GDM1 (cell line): ENCODE results near the gene RAI1.
"Not testable (repeated sequence)": the region's sequence is repeated elsewhere in the genome, so short reads cannot be mapped to it uniquely, and the experiment has no call there.

Experiments
- DNase-seq: peaks from one replicate; lab custom pipeline; 2025; lab: John Stamatoyannopoulos, UW

RAI1 gene

DNA sequence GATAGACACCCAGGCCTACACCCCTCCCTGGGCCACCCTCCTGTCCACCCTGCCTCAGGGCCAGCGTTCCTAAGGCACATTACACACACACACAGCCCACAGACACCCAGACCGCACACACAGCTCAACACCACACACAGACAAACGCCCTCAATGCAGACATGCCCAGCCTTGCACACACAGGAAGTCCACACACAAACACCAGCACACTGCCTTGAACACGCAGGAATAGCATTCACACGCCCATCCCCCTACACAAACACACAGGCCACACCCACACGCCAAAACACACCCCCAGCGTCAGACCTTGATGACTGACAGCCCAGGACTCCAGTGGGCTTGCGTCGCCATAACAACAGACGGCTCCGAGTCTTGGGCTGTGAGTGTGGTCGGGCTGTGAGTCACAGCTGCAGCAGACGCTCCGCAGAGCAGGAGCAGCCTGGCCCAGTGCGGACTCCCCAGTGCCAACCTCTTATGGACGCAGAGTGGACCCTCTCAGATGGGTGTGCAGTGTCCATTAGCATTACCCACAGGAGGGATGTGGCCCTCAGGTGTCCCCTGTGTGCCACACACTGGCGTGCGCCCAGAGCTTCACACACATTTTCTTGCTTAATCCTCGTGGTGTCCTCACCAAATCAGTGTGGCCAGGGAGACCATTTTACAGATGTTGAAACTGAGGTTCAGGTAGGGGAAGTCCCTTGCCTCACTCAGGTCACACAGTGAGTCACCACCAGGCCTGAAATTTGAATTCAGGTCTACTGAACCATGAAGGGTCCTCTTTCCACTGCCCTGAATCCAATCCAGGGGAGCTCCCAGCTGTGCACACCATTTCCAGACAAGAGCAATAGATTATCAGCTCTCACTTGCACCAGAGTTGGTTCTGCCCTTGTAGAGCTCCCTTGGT is 17.8 kb upstream of the RAI1 start:
- peak; percentile 89 for DNase-seq

DNA sequence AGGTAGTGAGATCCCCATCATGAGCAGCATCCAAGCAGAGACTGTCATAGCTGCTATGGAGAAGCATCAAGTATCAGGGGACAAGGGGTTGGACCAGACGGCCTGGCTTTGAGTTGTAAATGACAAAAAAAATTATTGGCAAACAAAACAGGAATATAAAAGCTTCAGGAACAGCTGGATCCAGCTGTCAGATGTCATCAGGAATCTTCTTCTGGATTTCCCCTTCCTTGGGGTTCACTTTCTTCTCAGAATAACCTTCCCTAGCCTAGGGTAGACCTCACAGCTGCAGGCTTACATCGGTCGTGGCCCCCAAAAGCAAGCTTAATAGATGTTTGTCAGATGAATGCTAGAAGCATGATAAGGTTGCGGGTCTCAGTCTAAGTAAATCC is 17.2 kb upstream of the RAI1 start:
- DNase-seq, result no peak

DNA sequence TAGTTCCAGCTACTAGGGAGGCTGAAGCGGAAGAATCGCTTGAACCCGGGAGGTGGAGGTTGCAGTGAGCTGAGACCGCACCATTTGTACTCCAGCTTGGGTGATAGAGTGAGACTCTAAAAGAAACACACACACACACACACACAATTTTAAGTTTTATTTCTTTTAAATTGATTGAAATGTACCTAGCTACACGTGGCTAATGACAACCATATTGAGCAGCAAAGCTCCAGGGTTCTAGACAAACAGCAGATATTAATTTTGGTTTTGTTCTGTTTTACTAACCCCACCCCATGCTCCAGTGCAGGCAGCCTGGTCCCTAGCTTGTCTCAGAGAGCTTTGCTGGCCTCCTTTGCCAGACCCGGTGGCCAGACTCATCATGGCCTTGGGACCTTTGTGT is 16.0 kb upstream of the RAI1 start:
- DNase-seq, result no peak

DNA sequence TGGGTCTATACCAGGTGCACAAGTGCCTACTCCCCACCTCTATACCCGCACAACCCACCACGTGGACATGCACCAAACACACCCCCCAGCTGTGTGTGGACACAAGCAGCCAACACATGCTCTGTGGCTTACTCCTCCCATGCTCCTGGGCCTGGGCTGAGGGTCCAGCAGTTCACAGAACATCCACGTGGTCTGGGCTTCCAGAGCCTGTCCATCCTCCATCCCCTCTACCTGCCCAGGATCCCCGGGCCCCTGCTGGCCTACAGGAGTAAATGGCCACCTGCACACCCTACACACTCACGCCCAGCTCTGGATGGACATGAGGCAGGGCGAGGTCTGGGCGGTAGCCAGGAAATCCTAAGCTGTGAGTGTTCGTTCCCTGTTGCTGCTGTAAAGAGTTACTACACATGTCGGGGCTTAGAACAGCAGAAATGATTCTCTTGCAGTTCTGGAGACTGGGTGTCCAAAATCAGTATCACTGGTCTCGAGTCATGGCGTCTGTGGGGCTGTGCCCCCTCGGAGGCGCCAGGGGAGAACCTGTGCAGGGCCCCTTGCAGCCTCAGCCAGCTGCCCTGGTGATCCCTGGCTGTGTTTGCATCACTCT is 15.0 kb upstream of the RAI1 start:
- DNase-seq, result no peak

DNA sequence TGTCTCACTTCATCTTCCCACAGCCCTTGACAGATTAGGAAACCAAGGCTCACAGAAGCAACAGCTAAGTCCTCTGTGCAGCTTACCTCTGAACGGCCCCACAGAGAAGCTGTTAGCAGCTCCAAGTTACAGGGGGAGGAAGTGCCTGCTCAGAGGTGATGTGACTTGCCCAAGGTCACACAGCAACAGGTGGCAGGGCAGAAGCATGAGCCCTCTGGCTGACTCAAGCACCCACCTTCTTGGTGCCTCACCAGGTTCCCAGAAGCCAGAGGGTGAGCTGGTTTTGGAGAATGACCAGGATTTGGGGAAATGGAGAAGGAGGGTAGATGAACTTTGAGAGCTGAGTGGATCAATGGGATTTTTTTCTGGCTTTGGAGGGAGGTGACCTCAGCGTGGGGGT is 14.0 kb upstream of the RAI1 start:
- DNase-seq, result no peak

DNA sequence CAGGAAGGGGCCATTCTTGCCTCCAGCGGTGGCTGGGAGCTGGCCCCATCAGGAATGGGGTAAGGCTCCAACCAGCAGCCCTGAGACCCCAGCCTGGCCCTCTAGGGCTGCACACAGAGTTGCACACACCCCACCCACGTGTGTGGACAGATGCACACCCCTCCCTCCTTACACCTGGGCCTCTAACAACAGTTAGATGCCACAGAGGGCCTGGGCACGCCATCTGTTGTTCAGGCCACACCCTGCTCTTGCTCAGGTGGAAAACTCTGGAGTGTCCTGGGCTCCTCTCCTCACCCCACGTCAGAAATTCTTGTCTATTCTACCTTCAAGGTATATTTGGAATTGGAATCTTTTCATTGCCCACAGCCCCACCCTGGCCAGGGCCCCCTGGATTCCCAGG is 13.3 kb upstream of the RAI1 start:
- DNase-seq, result no peak

DNA sequence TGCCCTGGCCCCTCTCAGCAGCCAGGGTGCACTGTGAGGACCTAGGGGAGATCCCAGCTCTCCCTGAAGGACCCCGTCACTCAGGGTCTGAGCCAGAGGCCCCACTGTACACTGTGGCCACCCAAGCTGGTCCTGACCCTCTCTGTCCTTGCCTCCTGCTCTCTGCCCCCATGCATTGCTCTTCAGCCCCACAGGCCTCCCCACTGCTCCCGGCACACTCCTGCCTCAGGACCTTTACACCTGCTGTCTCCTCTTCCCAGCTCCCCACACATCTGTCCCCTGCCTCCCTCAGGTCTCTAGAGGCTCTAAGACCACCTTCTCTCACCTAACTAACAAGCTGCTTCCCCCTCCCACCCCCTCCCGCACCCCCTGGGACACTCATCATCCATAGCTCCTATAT is 12.9 kb upstream of the RAI1 start:
- DNase-seq, result no peak

DNA sequence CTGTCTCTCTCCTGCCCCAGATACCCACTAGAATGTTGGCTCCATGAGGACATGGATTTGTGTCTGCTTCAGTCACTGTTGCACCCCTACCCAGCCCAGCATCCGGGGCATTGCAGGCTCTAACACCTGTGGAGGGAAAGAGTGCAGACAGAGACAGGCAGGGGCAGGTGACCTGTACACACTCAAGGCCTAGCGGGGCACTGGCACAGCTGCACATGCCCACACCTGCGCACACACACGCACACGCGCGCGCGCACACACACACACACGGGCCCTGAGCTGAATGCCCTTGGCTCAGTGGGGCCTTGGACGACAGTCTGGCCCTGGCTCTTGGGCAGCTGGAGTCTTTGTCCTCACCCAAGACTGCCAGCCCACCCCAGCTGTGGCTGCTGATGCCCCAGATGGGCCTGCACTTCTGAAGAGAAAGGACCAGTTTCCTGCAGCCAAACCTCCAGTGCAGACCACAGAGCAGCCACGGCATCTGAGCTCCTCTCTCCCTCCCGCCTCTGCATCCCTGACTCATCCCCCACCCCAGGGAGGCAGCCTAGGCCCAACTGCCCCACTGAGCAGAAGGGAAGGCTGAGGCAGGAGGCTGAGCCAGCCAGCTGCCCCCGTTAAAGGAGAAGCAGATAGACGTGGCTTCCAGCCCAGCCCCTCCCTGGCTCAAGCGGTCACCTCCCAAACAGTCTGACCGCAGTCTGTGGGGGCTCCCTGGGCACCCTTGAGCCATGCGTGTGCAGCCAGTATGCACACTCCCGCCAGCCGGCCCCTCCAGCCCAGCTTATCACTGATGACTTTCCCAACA is 12.3 kb upstream of the RAI1 start:
- DNase-seq, result peak; percentile 46

DNA sequence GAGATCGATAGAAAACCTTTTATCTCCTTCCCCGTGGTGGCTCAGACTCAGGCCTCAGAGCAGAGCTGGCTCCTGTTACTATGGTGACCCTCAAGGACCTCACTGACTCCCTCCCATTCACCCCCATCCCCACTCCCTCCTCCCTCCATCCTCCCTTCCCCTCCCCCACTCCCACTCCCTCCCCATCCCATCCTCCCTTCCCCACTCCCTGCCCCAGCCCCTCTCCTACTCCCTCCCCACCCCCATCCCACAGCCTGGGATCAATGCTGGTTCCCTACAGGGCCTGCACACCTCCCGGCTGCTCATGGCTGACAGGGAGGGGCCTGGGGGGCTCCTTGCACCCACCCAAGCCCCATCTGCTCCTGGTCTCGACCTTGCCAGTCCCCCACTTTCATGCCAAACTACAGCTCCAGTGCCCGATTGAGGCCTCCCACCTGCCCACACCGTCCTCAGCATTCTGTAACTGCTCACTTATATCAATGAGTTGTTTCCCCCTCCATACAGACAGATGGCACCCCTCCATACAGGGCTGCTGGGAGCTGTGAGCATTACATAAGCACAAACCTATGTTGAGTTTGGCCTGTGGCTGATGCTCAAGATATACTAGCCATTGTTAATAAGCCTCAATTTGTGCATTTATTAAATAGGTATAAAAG is 11.6 kb upstream of the RAI1 start:
- no peak for DNase-seq

DNA sequence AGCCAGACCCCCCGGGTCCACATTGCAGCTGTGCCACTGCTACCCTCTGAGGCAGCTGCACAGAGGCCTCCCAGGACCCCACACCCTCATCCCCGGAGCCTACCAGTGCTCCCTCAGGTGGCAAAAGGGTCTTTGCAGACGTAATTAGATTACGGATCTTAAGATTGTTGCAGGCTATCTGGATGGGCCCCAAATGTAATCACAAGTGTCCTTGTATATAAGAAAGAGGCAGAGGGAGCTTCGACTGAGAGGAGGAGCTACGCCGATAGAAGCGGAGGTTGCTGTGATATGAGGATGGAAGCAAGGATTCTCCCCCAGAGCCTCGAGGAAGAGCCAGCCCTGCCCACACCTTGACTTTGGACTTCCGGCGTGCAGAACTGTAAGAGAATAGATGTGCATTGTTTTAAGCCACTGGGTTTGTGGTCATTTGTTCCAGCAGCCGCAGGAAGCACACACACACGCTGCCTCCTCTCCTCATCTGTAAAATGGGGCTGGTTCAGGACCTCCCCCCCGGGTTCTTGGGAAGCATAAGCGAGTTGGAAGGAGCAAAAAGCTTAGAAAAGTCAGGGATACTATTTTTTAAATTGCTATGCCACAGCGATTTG is 10.5 kb upstream of the RAI1 start:
- no peak for DNase-seq

DNA sequence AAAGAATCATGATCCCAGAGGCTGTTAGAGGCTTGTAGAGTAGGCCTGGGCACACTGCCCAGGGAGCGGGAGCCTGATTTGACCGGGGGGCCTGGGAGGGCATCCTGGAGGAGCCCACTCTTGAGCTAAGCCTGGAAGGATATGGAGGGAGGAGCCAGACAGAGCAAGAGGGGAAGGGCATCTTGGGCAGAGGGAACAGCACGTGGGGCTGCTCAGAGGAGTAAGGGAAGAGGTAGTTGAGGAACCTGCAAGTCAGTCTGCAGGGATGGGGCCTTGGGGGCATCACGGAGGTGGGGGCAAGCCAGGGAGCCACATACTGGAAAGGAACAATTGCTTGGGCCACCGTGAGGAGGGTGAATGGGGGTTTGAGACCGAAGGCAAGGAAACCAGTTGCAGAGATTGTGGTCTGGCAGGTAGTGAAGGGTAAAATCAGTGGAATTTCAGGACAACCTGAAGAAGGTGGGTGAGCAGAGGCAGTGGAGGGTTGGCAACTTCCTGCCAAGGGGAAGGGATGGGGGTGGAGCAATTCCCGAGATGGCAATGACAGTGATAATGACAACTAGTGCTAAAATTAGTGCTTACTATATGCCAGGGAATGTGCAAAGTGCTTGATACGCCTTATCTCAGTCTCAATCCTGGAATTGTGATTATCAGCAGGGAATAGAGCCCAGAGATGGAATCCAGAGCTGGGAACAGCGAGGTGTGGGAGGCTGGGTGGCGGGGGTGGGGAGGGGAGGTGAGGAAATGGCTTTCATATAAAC is 9.7 kb upstream of the RAI1 start:
- no peak for DNase-seq

DNA sequence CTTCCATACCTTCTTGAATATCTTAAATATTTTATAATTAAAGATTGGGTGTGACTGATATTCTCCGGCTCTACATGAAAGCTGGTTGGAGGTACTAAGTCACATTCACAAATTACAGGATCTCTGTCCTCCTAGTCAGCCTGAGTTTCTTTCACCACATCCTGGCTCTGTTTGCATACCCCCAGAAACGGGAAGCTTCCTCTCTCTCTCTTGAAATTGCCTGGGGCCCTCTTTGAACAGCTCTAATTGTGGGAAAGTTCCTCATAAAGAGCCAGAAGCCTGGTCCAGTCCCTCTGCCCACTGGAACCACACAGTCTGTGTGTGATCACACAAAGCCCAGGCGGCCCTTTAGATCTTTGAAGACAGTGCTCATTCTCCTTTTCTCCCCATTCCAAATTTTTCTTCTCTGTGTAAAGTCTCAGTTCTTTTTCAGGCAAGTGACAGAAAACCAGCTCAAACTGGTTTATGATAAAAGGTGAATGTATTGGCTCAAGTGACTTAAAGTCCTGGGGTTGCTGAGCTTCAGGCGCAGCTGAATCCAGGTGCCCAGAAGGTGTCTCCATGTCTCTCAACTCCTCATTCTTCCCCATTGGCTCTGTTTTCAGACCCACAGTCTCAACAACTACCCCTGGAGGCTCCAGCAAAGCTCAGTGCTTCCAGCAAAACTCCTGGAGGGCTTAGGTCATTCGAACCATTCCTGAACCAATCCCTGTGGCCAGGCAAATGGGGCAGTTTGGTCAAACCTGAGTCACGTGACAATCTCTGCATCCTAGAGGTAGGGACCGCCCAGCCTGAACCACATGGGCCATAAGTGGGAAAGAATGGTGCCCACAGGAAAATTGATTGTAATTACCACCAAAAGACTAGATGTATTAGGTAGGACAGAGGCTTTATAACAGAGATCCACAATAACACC is 8.5 kb upstream of the RAI1 start:
- DNase-seq, result peak; percentile 76

DNA sequence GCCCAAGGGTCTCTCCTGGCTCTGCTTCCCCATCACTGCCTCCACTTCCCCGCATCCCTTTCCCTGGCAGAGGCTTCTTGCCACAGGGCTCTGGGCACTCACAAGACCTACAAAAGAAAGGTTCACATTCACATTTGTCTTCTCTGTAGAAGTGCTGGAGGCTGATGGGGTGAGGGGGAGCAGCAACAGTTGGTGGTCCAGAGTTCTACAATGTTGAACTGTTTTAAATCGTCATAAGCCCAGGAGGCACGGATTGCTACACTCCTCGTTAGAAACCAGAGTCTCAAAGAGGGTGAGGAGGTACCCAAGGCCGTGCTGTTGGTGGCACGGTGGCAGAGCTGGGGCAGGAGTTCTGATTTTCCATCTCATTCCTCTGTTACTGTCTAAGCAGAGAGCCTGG is 5.8 kb upstream of the RAI1 start:
- no peak for DNase-seq

DNA sequence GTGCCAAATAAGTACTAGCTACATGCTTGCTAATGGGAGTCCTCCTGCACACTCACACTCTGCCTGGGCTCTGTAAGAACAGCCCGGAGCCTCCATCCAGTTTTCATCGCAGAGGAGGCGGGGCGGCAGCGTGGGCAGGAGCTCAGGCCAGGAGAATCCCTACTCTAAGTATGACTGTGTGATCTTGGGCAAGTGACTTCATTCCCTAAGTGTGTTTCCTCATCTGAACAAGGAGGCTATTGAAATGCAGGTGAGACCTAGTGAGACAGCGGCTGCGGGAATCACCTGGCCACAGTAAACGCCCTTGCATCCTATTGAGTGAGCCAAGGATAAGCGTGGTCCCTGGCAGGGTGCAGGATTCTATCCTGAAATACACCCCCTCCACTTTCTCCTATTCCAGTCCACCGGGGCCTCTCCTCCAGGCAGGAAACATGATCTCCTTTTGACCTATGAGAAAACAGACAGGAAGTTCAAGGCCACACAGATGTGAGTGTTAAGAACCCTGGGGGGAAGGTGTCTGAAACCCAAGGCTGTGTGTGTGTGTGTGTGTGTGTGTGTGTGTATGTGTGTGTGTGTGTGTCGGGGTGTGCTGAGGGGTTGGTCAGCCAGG is 5.2 kb upstream of the RAI1 start:
- DNase-seq, result peak; percentile 48

DNA sequence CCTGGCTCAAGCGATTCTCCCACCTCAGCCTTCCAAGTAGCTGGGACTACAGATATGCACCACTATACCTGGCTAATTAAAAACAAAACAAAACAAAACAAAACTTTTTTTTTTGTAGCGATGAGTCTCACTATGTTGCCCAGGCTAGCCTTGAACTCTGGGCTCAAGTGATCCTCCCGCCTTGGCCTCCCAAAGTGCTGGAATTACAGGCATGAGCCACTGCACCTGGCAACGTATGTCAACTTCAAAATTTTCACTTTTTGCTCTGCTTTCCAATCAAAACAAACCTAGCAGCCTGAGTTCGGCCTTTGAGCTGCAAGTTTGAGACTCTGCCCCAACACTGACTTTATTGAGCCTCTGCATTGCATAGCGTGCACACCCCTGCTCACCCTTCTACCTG is 4.5 kb upstream of the RAI1 start:
- no peak for DNase-seq

DNA sequence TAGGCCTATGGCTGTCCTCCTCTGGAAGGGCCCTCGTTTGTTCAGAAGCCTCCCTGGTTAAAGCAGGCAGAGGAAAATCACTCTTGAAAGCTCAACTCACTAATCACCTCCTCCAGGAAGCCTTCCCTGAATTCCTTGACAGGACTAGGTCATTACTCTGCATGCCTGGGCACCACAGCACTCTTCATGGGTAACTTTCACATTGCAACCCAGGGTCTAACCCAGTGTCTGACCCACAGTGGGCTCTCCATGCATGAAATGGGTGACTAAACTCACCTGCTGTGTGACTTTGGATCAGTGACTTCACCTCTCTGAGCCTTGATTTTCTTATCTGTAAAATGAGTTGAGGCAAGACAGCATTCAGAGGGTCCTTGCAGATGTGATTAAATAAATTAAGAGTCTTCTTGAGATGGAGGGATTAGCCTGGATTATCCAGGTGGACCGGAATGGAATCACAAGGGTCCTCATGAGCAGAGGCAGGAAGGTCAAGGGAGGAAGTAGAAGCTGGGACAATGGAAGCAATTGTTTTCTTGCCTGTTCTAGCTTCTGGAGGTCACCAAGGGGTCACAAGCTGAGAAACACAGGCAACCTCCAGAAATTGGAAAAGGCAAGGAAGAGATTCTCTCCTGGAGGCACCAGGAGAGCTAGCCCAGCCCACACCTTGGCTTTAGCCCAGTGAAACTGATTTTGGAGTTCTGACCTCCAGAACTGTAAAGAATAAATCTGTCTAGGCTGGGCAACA is 3.8 kb upstream of the RAI1 start:
- DNase-seq, result no peak

DNA sequence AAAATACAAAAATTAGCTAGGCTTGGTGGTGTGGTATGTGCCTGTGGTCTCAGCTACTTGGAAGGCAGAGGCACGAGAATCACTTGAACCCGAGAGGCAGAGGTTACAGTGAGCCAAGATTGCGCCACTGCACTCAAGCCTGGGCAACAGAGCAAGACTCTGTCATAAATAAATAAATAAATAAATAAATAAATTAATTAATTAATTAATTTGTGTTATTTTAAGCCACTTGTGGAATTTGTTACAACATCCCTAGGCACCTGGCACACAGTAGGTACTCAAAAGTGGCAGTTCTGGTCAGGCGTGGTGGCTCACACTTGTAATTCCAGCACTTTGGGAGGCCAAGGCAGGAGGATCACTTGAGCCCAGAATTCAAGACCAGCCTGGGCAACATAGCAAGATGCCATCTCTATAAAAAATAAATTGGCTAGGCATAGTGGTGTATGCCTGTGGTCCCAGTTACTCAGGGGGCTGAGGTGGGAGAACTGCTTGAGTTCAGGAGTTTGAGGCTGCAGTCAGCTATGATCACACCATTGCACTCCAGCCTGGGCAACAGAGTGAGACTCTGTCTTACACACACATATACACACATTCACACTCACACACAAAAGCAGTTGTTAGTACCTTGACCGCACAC is 3.1 kb upstream of the RAI1 start:
- not testable (repeated sequence) for DNase-seq

DNA sequence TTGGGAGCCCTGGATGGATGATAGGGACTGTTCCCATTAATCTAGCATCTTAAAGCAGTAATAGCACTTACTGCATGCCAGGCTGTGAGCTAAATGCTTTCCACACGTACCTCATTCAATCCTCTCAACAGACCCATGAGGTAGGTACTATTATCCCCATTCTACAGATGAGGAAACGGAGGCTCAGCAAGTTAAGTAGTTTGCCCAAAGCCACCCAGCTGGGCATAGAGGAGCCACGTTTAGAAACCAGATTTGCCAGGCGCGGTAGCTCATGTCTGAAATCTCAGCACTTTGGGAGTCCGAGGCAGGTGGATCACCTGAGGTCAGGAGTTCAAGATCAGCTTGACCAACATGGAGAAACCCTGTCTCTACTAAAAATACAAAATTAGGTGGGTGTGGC is 2.0 kb upstream of the RAI1 start:
- DNase-seq, result no peak
